SW 1271 (cell line): ENCODE measurements around the gene C20orf173.
"Not testable (repeated sequence)": the region's sequence is repeated elsewhere in the genome, so short reads cannot be mapped to it uniquely, and the experiment has no call there.

Experiments
- DNase-seq, 2 experiments: peaks; one replicate each; lab custom pipeline; 2025; lab: John Stamatoyannopoulos, UW

C20orf173 gene

GRCh38 chr20:35544941-35545340, 15.5 kb upstream of the C20orf173 start:
- not testable (repeated sequence) for DNase-seq

- DNase-seq, result no peak
Measured at GRCh38 chr20:35544436-35544835, 15.0 kb upstream of the C20orf173 start.

- no peak for DNase-seq
Measured at GRCh38 chr20:35542990-35543389, 13.5 kb upstream of the C20orf173 start.

DNA sequence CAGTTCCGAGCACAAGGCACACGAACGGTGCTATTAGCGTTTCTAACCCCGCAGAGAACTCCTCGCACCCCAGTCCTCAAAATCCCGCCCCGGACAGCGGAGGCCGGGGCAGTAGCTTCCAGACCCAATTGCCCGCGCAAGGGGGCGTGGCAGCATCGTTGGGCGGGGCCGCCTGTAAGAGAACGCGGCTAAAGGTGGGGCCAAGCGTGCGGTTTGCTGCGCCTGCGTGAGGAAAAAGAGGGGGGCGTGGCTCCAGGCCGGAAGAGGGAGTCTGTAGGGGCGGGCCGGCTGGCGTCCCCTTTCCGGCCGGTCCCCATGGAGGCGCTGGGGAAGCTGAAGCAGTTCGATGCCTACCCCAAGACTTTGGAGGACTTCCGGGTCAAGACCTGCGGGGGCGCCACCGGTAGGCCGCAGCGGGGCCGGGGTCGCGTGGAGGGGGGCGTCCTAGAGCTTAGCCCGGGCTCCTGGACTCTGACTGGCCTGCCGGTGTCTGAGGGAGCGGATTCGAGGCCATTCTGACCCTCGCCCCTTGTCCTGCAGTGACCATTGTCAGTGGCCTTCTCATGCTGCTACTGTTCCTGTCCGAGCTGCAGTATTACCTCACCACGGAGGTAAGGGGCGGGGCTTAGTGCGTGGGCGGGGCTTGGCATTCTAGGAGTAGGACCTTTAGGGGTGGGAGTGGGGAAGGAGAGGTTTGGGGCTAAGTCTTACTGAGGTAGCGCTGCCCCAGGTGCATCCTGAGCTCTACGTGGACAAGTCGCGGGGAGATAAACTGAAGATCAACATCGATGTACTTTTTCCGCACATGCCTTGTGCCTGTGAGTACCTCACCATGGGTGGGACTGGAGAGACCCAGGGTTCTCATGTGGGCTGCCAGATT, 12.6 kb upstream of the C20orf173 start, which contains the start of gene ERGIC3:
Gene ERGIC3 (plus strand): TSS at position 296 of the 880 bp plus-strand sequence. CDS start 20 bp downstream, at position 316.
- DNase-seq, result peak; percentile 100

GRCh38 chr20:35541118-35541782, 11.8 kb upstream of the C20orf173 start:
- DNase-seq, result no peak

DNA sequence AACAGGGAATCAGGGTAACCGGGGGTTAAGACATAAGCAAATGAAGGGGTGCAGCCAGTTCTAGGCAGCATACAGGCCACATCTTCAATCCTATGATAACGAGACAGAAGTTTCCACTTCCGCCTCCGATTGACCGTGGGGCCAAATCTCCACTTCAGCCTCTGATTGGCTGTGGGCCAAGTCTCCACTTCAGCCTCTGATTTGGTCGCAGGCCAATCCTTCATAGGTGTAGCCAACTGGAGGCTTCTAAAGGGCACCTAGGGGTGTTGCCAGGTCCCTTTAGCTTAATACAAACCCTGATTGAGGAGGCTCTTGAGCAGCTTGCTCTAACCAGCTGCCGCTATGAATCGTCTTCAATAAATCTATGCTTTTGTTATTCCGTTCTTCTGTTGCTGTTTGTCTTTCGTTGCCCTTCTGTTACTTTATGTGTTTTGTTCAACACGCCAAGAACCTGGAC, 10.3 kb upstream of the C20orf173 start:
- no peak for DNase-seq

DNA sequence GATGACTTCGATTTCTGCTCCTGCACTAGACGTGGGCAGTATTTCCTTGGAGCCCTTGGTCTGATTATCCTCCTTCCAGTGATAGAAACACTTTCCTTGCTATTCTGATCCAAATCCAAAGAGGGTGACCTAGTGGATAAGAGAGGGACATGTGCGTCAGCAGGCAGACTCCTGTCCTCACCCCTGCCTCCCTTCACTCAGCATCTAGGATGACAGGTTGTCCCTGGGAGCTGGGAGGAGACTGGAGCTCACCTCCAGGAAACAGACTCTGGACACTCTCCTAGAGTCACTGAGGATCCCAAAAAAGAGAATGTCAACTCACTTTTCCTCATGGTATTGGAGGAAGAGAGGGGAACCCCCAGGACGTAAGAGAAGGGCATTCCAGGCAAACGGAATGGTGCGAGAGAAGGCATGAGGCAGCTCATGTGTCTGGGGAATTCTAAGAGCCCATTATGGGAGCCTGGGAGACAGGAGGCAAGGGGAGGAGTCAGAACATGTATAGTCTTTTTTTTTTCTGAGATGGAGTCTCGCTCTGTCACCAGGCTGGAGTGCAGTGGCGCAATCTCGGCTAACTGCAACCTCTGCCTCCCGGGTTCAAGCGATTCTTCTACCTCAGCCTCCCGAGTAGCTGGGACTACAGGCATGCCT, 2.2 kb downstream of the C20orf173 start:
- DNase-seq, result no peak

GRCh38 chr20:35525639-35526038, 3.8 kb downstream of the C20orf173 start:
- no peak for DNase-seq

DNA sequence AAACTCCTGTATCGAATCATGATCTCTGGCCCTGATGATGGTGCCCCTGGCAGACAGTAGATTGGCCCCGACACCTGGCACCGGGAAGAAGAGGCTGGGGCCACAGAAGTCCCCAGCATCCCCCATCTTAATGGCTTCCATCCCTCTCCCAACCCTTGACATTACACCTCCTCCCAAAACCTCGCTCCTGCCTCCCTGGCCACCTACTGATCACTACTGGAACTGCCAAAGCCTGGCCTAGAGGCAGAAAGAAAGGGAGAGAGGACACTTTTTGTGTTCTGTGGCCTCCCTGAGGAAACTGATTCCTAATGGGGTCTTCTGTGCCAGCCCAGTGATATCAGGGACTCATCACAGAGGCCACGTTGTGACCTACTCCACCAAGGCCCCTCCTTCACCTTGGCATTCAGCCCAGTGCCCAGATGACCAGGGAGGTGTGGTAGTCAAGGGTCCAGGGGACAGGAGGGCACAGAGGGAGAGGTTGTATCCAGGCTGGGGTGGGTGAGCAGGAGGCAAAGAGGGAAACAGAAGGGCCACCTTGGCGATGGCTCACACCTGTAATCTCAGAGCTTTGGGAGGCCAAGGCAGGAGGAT, 6.1 kb downstream of the C20orf173 start:
- peak; percentile 42 to 60 for DNase-seq

- no peak for DNase-seq
Measured at GRCh38 chr20:35518955-35519354, 10.5 kb downstream of the C20orf173 start.

- DNase-seq, result not testable (repeated sequence)
Measured at GRCh38 chr20:35517767-35518166, 11.7 kb downstream of the C20orf173 start.

GRCh38 chr20:35517125-35517524, 12.3 kb downstream of the C20orf173 start:
- no peak for DNase-seq

DNA sequence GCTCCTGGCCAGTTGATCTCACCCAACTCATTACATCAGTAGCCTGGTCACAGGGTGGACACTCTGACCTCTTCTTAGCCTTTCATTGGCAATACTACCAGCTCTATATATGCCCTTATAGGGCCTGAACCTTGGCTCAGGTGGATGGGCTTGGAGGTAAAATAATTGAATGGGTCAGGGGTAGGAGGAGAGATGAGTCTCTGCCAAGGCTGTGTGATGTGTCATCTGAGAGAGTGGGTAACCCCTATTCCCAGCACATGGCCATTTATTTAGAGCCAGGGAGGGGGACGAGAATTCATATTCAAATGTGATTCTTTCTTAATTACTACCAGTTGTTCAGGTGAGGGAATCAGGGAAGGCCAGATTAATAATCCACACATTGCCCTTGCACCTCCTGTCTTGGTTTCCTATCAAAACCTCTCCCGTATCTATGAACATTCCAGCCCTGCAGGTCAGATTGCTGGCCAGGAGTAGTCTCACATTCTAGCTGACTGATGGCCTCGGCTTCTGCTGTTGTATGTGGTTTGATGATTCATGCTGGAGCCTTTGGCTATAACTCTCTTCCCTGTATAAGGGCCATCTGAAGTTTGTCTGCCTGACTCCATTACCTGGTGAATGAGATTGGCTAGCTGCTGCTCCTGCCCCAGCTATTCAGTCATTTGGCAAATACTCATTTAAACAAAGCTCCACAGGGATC, 13.4 kb downstream of the C20orf173 start:
- peak; percentile 61 to 86 for DNase-seq

DNA sequence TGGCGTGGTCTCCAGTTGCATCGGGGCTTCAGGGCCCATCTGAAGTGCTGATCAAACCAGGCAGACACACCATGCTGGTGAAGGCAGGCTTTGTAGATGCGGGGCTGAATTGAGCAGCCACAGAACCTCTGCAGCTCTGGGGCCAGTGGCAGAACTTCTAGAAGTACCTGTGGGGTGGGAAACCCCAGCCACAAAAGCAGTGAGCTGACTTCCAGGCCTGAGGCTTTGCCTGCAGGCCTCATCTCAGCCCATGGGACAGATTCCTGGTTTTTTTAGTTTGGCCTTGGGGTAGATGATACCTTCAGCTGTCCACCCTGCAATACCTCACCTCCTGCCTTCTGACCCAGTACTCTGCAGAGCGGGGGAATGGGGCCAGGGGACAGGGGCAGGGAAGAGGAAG, 14.1 kb downstream of the C20orf173 start:
- DNase-seq, result no peak

DNA sequence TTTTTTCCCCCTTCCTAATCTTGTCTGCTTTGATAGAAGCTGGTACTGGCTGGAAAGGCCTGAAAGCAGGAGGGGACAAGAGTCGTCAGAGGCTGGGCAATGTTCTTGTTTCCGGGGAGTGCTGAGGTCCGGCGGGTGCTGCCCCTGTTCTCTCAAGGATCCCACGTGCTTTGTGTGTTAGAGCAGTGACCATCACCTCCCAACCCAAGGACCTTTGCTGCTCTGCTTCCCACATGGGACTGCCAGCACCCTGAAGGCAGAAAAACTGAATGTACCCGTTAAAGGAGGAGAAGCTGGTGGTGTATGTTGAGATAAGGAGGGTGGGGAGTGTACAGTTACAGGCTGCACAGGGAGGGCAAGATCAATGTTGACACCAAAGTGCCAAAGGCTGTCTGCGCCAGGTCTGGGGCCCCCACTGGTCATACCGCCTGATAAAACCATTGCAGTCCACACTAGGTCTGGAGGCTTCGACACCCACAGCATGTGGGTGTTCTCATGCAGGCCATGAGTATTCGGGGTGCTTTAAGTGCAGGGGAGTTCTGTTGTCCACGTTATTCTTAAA, 15.0 kb downstream of the C20orf173 start:
- no peak for DNase-seq

- DNase-seq, result peak; percentile 52 to 81
Measured at GRCh38 chr20:35511814-35512420, 17.5 kb downstream of the C20orf173 start.

DNA sequence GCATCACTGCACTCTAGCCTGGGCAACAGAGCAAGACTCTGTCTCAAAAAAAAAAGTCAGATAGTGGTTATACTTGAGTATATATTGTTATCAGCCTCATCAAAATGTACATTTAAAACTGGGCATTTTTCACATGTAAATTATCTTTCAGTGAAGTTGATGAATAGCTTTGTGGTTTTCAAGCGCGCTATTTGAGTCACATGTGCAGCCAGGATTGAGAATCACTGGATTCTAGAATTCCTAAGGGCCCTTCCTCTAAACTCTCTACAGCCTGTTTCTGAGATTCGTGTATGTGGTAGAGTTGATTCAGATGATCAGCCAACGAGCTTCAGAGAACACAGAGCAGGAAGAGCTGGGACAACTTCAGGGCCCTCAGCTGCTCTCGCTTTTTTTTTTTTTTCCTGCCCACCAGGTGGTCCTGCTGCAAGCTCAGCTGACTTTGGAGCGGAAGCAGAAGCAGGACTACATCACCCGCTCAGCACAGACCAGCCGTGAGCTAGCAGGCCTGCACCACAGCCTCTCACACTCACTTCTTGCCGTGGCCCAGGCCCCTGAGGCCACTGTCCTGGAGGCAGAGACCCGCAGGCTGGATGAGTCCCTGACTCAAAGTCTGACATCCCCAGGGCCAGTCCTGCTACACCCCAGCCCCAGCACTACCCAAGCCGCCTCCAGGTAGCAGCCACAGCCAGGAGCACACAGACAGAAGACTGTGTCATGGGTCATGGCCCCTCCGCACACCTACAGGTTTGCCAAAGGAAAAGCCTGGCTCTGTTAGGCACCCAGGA, 18.3 kb downstream of the C20orf173 start:
- DNase-seq, result no peak

DNA sequence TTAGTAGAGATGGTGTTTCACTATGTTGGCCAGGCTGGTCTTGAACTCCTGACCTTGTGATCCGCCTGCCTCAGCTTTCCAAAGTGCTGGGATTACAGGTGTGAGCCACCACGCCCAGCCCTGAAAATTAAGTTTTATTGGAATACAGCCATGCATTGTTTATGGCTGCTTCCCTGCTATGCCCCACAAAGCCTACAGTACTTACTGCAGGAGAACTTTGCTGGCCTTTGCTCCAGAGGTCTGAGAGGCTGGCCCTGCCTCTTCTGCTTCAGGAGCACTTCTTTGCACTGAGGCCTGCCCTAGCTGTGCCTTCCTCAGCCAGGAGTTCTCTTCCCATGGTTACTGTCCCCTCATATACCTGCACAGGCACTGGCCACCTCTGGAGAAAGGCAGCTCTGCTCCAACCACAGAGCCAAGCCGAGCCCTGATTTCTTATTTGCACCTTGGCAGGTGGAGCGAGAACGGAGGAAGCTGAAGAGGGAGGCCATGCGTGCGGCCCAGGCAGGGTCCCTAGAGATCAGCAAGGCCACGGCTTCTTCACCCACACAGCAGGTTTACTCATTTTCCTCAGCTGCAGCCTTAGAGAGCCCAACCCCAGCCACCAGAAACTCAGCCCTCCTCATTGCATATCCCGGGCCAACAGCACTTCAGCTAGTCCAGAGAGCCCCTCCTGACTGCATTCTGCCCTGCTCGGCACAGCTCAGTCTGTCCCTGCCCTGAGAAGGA, 20.8 kb downstream of the C20orf173 start:
- DNase-seq, result no peak
